Choroid plexus epithelial cell (primary cell): ENCODE results near the gene NOP16.

ENCODE experiments used
- DNase-seq: peaks from one replicate; pipeline ENCODE4 v3.0.0-alpha.2; 2010; ENCODE audit warnings: low read depth
- H3K4me3 ChIP-seq: 2 replicates; pipeline ENCODE4 v1.5.1; 2011; ENCODE audit warnings: low read depth, mild to moderate bottlenecking, control low read depth, low read length, moderate library complexity
- CTCF ChIP-seq: conservative IDR thresholded peaks from 2 replicates; pipeline ENCODE4 v1.5.1; 2011; ENCODE audit warnings: low read depth, mild to moderate bottlenecking, control low read depth, inconsistent platforms, low read length, moderate library complexity

NOP16 gene

GRCh38 chr5:176401281-176402205, 13.1 kb upstream of the NOP16 start:
- TF ChIP-seq CTCF = no peak
- no peak overlapping the region for H3K4me3 ChIP-seq
- no peak for DNase-seq

DNA sequence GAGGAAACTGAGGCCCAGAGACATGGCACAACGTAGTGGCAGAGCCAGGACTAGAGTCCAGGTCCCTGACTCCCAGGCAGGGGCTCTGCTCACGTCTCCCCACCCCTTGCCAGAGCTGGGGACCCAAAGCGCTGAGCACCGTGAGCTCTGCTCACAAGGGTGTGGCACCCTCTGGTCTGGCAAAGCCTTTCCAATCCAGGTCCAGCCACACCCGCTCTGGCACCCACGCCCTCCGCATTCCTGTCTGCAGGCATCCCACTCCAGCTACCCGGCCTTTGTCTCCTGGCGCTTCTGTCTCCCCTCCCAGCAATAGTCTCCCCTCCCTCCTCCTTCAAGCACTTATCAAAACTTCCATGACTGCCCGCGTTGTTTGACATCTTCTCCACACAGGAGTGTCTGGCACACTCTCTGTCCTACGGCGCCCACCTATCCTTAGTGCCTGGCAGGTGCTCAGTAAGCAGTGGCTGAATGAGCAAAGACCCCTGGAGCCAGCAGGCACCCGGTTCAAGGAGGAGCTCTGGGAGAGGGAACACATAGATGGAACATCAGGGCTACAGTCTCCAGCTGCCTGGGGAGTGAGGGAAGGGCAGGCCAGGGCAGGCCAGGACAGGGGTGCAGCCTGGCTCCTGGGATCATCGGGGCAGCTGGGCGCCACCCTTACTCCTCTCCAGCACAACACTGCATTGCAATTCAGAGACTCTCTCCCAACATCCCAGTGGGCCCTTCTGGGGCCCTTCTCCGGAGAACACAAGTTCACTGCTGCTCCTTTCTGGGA, 12.2 kb upstream of the NOP16 start:
- TF ChIP-seq CTCF = no peak
- DNase-seq = no peak
- no peak overlapping the region for H3K4me3 ChIP-seq

DNA sequence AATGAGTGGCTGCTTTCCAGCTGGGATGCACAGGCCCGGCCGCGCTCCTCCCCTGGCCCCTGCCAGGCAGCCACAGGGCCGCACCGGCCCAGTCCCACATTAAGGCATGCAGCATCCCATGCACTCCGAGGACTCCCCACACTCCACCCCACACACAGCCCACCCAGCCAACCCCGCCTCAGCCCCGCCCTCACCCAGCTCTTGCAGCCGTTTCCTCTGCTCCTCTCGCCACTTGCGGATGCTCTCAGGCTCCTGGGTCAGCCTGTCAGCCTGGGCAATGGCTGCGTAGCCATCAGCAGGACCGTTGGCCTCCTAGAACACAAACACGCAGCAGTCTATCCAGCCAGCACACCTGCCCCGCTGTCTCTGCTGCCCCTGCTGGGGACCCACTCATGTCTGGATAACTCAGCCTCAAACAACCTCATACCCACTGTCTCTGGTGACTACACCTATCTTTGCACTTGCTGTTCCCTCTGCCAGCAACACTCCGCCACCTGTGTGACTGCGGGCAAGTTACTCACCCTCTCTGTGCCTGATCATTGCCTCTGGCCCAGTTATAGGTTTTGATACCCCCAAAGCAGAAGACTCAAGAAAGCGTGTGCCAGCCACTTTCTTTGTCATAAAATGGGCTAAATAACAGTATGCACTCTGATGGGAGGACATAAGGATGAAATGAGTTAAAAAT, 9.5 kb upstream of the NOP16 start:
- no peak for DNase-seq
- H3K4me3 ChIP-seq = no peak overlapping the region
- no peak for TF ChIP-seq CTCF

DNA sequence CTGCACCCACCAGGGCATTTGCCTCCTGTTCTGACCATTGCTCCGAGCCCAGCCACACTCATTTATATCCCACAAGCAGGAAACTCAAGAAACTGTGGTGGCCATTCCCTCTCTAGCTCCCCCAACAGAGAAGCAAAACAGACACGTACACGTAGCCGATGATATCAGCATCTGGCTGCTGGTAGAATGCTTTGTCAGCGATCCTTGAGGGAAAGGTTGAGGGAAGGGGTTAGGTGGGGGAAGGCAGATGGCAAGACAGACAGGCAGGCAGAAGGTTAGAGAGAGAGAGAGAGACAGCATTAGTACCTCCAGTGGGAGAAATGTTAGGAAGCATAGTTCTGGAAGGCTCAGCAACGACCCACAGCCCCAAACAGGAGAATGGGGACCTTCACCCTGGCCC, 7.9 kb upstream of the NOP16 start:
- peak; percentile 75 for DNase-seq
- no peak overlapping the region for H3K4me3 ChIP-seq
- TF ChIP-seq CTCF = peak; percentile 27

- no peak overlapping the region for H3K4me3 ChIP-seq
- no peak for TF ChIP-seq CTCF
- DNase-seq = peak; percentile 26
Observed at GRCh38 chr5:176394881-176395675, 6.7 kb upstream of the NOP16 start.

GRCh38 chr5:176394096-176394495, 5.7 kb upstream of the NOP16 start:
- no peak for TF ChIP-seq CTCF
- DNase-seq = no peak
- no peak overlapping the region for H3K4me3 ChIP-seq
